HG03575 (cell line): Measurements from ENCODE around the gene CHD5.

Experiments used
- ATAC-seq: cut with Tn5 transposase; IDR thresholded peaks from one replicate; pipeline ENCODE4 v1.9.1; 2021; ENCODE audit not compliant: unreplicated experiment, insufficient number of reproducible peaks, low FRiP score; ENCODE audit errors: extremely low read depth

CHD5 gene

DNA sequence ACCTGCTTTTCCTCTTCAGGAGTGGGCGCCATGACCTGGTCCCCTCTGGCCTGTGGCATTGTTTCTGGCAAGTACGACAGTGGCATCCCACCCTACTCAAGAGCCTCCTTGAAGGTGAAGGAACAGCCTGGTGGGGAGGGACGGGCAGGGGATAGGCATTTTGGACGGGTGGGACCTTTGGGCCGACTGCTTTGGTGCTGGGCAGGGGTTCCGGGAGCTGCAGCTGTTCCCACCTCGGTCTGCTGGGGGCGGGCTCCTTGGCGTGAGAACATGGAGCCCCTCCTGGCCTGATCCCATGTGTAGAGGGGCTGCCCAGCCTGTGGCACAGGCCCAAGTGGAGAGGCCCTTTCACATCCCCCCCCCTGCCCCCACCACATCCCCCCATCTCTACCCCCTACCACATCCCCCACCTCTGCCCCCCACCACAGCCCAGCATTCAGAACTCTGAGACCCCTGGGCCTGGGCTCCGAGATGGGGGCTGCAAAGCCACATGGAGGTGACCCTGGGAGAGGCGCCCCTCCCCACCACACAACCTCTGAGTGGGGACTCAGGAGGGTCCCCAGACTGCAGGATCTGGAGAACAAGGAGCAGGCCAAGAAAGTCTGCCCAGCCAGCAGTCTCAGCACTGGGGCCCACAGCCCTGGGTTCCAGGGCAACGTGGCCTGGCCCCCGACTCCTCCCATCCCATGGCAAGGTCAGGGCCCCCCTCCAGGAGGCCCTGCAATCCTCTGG lies 84.4 kb downstream of the CHD5 start:
- ATAC-seq: no peak

GRCh38 chr1:6094801-6095505 lies 85.2 kb downstream of the CHD5 start:
- no peak for ATAC-seq

- no peak for ATAC-seq
Observed at GRCh38 chr1:6094246-6094645, 85.9 kb downstream of the CHD5 start.

DNA sequence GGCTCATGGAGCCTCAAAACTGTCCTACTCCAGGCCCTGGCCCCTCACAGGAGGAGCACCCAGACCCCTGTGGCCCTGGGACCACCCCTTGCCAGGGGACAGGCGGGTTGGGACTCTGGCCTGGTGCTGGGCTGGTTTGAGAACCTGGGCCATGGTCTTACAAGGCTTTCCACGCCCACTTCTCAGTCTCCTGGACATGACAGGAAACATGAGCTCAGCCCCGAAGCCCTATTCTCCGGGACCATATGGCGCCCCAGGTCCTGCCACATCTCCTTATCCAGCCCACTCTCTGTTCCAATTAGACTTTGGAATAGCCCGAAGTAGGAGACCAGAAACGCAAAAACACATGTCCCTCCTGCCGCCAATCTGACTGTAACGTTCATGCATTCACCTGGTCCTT lies 86.5 kb downstream of the CHD5 start:
- ATAC-seq: no peak

DNA sequence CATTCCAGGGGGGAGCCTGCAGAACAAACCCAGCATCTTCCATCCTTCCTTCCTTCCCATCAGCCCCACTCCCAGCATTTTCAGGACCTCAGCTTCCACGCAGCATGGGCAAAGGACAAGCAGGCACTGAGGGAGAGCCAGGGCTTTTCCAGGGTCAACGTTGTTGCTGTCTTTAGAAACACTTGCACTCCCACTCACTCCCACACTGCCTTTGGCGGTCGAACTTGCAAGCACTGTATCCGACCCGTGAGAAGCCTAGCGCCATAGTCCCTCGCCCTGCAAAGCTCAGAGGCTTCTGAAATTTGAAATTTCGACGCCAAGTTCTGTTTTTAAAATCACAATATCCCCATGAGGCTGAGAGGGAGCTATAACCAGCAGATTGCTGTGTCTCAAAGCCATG lies 87.0 kb downstream of the CHD5 start:
- ATAC-seq: no peak

- ATAC-seq: no peak
Observed at GRCh38 chr1:6092211-6092610, 87.9 kb downstream of the CHD5 start.

- no peak for ATAC-seq
Observed at GRCh38 chr1:6091823-6092109, 88.4 kb downstream of the CHD5 start.

- no peak for ATAC-seq
Observed at GRCh38 chr1:6090996-6091822, 88.9 kb downstream of the CHD5 start.

- ATAC-seq: no peak
Observed at GRCh38 chr1:6090288-6090687, 89.8 kb downstream of the CHD5 start.

- no peak for ATAC-seq
Observed at GRCh38 chr1:6088956-6089355, 91.2 kb downstream of the CHD5 start.

GRCh38 chr1:6087958-6088357 lies 92.2 kb downstream of the CHD5 start:
- no peak for ATAC-seq

- no peak for ATAC-seq
Observed at GRCh38 chr1:6087377-6087772, 92.7 kb downstream of the CHD5 start.

GRCh38 chr1:6086762-6087376 lies 93.3 kb downstream of the CHD5 start:
- no peak for ATAC-seq

DNA sequence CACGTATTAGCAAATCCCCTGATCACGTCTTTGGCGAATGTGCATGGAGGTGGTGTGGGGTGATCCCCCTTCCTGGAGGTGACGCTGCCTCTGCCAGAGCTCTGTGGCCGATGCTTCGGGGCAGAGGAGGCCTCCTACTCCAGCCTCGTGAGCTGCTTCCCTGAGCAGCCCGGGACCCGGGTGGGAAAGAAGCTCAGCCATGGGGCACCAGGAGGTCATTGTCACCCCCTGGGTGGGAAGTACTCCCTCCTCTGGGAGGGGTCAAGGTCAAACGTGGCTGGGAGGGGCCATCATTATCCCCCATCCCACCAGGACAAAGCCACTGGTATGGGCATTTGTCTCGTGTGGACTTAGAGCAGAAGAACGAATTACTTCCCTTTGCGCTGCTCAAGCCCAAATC lies 93.8 kb downstream of the CHD5 start:
- ATAC-seq: no peak

- ATAC-seq: no peak
Observed at GRCh38 chr1:6085666-6086065, 94.5 kb downstream of the CHD5 start.

DNA sequence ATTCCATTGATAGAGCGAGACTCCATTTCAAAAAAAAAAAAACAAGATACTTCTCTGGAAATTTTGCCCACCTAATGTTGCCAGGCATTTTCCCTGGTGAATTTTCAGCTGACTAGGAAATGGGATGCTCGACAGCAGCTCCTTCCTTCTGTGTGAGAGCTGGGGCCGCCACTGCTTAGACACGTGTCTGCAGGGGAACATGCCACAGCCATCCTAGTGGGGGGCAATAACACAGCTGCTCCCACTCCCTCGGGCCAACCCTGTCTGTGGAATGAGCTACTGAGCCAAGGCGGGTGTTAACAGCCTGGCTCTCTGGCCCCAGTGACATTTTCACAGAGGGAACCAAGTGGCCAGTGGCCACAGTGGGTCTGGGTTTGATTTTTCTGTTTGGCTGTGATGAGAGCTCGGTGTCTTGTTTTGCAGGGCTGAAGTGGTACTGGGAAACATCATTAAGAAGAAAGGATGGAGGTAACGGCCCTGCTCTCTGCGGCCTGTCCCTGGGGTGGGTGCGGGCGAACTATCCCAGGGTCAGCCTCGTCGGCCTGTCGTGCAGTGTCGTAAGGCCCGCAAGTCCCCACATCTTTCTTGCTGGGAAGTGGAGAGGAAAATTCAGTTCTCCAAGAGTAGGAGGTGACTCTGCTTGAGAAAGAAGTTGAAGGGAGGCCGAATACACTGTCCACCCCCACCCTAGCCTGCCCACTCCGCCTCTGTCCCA lies 95.2 kb downstream of the CHD5 start:
- ATAC-seq: no peak

GRCh38 chr1:6083801-6084446 lies 96.2 kb downstream of the CHD5 start:
- ATAC-seq: no peak

DNA sequence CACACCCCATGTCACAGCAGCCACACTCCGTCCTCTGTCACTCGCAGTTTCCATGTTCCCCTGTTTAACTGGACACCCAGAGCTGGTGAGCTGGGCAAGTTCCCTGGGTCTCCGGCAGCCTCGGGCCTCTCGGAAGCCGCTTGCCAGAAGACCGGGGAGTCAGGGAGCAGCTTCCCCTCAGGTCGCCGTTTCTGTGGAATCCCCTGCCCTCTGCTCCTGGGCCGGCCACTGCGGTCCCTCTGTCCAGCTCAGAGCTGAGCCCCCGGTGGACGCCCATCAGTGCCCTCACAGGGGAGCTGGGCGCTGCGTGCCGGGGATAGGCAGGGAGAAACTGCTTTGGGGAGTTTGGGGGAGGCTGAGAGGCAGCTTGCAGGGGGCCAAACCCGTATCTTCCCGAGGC lies 96.7 kb downstream of the CHD5 start:
- ATAC-seq: no peak
